B cell (primary cell): ENCODE data around the gene PARN.

Source experiments
- EZH2 ChIP-seq: IDR thresholded peaks from 2 replicates; pipeline ENCODE4 v1.6.1; 2012; ENCODE audit warnings: borderline replicate concordance, low read depth, mild to moderate bottlenecking, moderate library complexity, low read length; ENCODE audit not compliant: insufficient read depth, poor library complexity, severe bottlenecking
- TF ChIP-seq, protein P1 (sequence below): fragments of 200-600 bp; IDR thresholded peaks from one replicate; pipeline ENCODE4 v1.8.0; 2022; ENCODE audit warnings: antibody characterized with exemption, mild to moderate bottlenecking

DNA sequence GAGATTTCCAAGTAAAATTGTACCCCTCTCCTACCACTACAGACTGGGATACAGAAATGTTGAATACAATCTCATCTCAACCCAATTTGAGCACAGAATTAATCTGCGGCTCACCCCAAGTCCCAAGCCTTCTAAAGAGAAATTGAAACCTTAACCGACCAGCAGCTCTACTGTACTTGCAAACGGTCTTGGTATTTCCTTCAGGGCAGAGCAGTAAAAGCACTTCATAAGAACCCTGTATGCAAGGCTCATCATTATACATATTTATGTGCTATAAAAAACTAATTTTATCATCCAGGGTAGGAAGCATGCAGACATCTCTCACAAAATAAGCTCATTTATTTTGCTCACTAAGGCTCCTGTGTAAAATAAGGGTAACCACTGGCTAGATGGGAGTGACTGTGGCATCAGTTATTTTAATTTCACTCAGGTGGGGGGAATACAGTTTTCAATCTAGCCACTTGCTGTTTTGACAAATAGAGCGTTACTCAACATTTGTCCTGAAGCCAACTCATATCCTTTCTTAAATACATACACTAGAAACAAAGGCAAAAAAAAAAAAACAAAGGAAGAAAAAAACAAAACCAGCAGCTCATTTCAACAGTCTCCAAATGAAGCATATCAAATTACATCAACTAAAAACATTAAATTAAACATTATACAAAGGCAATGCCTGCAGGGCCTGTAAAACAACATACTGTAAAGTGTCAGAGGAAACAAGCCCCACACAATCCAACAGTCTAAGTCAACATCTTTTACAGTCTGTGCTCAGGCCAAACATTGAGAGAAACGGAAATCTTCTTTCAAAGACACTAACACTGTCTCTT lies 65.0 kb downstream of the PARN start:
- TF ChIP-seq, protein P1, sequence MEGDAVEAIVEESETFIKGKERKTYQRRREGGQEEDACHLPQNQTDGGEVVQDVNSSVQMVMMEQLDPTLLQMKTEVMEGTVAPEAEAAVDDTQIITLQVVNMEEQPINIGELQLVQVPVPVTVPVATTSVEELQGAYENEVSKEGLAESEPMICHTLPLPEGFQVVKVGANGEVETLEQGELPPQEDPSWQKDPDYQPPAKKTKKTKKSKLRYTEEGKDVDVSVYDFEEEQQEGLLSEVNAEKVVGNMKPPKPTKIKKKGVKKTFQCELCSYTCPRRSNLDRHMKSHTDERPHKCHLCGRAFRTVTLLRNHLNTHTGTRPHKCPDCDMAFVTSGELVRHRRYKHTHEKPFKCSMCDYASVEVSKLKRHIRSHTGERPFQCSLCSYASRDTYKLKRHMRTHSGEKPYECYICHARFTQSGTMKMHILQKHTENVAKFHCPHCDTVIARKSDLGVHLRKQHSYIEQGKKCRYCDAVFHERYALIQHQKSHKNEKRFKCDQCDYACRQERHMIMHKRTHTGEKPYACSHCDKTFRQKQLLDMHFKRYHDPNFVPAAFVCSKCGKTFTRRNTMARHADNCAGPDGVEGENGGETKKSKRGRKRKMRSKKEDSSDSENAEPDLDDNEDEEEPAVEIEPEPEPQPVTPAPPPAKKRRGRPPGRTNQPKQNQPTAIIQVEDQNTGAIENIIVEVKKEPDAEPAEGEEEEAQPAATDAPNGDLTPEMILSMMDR: no peak
- no peak for TF ChIP-seq EZH2
